HG02588 (cell line): ENCODE results near the gene MPZL1.

Source experiments
- ATAC-seq: cut with Tn5 transposase; IDR thresholded peaks from one replicate; pipeline ENCODE4 v1.9.1; 2021; ENCODE audit warnings: mild to moderate bottlenecking, moderate library complexity; ENCODE audit not compliant: unreplicated experiment

The MPZL1 gene

DNA sequence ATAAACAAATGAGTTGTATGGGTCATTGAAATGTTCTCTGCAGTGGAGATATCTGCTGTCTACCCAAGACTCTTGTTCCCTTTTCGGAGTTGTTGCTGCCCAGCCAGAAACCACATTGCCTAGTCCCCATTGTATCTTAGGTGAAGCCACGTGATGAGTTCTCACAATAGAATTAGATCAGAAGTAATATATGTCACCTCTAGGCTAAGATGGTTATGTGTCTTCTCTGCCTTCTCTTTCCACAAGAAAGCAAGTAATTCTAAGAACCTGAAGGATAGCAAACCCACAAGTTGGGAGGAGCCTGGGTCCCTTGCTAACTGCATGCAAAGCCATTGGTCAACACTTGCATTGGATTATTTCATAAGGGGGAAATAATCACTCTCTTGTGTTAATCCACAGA lies 115.5 kb downstream of the MPZL1 start:
- ATAC-seq, result no peak

DNA sequence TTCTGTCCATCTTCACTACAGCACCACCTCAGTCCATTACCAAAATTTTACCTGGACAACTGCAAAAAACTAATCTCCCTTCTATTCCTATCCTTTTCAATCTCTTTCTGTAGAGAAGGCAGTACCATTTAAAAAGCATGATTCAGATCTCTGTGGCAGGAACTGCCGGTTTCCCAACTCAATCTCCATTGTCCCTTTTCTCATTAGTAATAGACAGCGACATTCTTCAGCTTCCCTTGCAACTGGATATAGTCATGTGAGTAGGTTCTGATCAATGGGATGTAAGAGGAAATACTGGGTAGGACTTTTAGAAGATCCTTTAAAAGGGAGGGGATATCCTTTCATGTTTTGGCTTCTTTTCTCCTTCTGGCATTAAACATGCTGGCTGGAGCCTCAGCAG lies 117.2 kb downstream of the MPZL1 start:
- no peak for ATAC-seq
